GM12891 (cell line): Measurements from ENCODE around the gene ATG3.
"Not testable (repeated sequence)": the region's sequence is repeated elsewhere in the genome, so short reads cannot be mapped to it uniquely, and the experiment has no call there.

Experiments used
- POLR2AphosphoS5 ChIP-seq: IDR thresholded peaks from 2 replicates; pipeline ENCODE4 v1.6.1; 2011; ENCODE audit warnings: low read depth, low read length, control low read depth
- TAF1 ChIP-seq: IDR thresholded peaks from 2 replicates; pipeline ENCODE4 v1.6.1; 2011; ENCODE audit warnings: low read depth, low read length, control low read depth

DNA sequence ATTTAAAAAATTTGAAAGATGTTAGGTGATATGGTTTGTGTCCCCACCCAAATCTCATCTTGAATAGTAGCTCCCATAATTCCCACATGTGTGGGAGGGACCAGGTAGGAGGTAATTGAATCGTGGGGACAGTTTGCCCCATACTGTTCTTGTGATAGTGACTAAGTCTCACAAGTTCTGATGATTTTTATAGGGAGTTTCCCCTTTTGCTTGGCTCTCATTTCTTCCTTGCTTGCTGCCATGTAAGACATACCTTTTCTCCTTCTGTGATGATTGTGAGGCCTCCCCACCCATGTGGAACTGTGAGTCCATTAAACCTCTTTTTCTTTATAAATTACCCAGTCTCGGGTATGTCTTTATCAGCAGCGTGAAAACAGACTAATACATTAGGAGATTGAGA is 42.8 kb downstream of the ATG3 start:
- not testable (repeated sequence) for TF ChIP-seq POLR2AphosphoS5, TAF1
